GM18507 (cell line): Measurements from ENCODE around the gene OR2Y1.
"Not testable (repeated sequence)": the region's sequence is repeated elsewhere in the genome, so short reads cannot be mapped to it uniquely, and the experiment has no call there.

Experiments
- DNase-seq: peaks from one replicate; pipeline ENCODE4 v3.0.0; 2011; ENCODE audit warnings: low read depth; ENCODE audit not compliant: insufficient read length; ENCODE audit errors: extremely low spot score
- FAIRE-seq: peaks from 2 replicates; lab custom pipeline; 2011; peaks lifted over from hg19 to GRCh38; lab: Jason Lieb, UNC

The OR2Y1 gene

GRCh38 chr5:180744253-180744652 is 4.4 kb upstream of the OR2Y1 start:
- FAIRE-seq (no peak), DNase-seq (no peak)

GRCh38 chr5:180742727-180743126 is 2.9 kb upstream of the OR2Y1 start:
- no peak for DNase-seq
- no peak for FAIRE-seq

GRCh38 chr5:180740953-180741352 is 1.1 kb upstream of the OR2Y1 start:
- FAIRE-seq, DNase-seq: not testable (repeated sequence)

DNA sequence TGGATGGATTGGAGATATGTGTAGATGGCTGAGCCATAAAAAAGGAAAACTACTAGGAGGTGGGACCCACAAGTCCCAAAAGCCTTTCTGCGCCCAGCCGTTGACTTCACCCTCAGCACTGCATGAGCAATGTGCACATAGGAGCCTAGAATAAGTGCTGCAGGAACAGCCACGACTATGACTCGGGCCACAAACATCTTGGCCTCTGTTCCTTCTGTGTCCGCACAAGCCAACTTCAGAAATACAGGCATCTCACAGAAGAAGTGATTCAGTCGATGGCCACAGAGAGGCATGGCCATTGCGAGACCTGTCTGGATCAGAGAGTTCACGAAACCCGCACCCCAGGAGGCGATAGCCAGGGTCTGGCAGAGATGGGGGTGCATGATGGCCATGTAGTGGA is 587 bp downstream of the OR2Y1 start:
- DNase-seq (no peak), FAIRE-seq (no peak)

DNA sequence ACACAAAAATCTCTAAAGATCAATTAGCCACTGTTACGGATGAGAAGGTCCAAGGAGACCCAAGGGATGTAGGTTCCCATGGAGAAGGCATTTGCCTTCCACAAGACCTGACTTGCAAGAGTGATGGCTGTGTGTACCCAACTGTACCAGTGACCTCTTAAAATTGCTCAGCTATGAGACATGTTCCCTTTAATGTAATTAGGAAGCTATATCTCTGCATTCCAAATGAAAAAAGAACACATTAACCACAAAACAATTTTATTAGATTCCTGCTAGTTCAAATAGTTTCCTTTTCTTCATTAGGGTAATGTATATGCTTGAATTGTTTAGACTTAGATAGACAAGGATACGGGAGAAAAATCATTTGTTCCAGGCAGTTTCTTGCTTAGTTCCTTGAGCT is 3.3 kb downstream of the OR2Y1 start:
- no peak for FAIRE-seq
- no peak for DNase-seq

- FAIRE-seq (no peak), DNase-seq (no peak)
These were observed 14.9 kb downstream of the OR2Y1 start for GRCh38 chr5:180724944-180725343.

DNA sequence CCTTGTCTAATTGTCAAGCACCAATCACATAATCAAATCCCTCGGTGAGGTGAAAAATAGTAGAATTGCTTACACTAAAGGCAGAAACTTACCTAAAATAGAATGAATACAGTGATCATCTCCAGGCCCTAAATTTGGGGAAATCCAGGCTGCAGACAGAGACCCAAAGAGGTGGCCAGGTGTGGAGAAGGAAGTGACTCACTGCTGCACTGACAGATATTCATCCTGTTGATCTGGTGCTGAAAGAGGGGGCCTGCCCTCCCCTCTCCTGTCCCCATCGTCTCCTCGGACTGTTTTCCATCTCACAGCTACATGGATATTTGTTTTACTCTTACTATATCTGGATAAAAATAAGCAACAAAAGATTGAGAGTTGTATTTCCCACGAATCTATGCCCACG is 15.9 kb downstream of the OR2Y1 start:
- DNase-seq, result no peak
- FAIRE-seq, result no peak

DNA sequence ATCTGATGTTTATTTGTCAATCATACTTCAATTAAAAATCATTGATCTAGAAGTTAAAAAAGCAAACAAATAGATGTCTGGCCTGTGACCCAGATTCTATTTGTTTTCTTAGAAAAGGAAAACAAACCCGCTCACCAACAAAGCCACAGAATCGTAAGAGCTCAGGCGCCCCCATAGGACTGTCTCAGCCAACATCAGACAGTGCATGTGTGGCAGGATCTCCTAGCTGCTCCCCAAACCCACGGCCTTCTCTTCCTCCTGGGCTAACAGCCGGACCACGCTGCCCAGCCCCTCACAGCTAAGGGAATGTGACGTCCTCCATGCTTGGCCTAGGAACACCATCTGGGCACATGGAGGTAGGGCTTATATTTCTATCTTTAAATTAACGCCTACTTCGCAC is 19.4 kb downstream of the OR2Y1 start:
- DNase-seq (no peak), FAIRE-seq (no peak)

DNA sequence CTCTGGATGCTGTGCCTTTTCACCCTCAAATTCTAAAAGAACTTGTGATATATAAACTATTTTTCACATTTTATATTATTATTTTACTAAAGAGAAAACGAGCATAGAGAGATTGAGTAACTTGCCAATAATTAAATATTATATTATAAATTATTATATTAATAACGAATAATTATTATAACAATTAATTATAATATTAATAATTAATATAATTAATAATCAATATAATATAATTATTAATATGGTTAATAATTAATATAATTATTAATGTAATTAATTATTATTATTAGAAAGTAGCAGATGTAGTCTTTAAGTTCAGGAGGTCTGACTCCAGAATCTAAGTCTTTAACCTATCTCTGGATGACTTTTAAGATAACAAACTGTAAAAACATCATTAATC is 20.1 kb downstream of the OR2Y1 start:
- FAIRE-seq (no peak), DNase-seq (no peak)

GRCh38 chr5:180718810-180719453 is 20.9 kb downstream of the OR2Y1 start:
- FAIRE-seq (peak; percentile 82), DNase-seq (no peak)

DNA sequence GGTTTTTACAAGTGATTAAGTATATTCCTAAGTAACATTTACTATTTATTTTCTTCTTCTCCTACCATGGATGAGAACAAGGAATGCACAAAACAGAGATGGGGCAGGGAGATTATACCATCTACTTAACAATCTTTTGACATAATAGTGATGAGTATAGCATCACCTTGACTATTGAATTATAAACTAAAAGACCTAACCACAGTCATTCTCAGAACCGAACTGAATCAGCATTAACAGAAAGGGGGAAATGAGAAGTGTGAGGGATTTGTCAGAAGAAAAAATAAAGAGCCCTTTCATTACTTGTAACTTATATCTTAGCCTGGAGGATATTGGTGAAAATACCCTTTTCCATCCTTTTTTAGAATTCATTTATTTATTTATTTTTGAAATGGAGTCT is 21.9 kb downstream of the OR2Y1 start:
- DNase-seq, result no peak
- FAIRE-seq, result no peak

DNA sequence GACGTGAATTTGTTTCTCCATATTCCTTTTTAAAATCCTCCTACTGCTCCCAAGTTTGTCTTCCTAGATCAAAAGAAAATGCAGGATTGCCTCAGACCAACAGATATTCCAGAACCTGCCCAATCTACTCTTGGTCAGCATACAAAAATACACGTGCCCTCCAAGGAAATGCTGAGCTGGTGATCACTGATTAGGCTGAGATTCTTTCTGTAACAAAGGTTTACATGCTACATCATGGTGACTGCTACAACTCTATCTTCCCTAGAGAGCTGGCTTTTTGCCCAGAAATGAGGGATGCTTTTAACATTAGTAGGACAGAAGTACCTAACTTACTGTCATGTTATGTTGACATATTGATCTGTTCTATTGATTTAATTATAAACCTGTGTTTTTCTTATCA is 35.5 kb downstream of the OR2Y1 start:
- DNase-seq, result no peak
- no peak for FAIRE-seq

- FAIRE-seq, result no peak
These were observed 35.9 kb downstream of the OR2Y1 start for GRCh38 chr5:180703912-180704311.

GRCh38 chr5:180703371-180703770 is 36.5 kb downstream of the OR2Y1 start:
- not testable (repeated sequence) for FAIRE-seq, DNase-seq

More at GRCh38 chr5:180703912-180704311, 35.9 kb downstream of the OR2Y1 start:
- no peak for DNase-seq

DNA sequence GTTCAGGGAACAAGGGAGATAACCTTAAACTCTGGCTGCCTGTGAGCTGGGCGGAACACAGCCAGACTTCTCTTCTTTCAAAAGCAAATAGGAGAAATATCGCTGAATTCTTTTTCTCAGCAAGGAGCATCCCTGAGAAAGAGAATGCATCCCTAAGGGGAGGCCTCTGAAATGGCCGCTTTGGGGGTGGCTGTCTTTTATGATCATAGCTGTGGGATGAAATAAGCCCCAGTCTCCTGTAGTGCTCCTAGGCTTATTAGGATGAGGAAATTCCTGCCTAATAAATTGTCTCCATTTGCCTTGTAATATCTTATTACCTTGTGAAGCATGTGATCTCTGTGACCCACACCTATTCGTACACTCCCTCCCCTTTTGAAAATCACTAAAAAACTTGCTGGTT is 39.4 kb downstream of the OR2Y1 start:
- not testable (repeated sequence) for DNase-seq, FAIRE-seq

- FAIRE-seq (no peak), DNase-seq (no peak)
These were observed 40.8 kb downstream of the OR2Y1 start for GRCh38 chr5:180699042-180699441.

GRCh38 chr5:180696116-180696515 is 43.7 kb downstream of the OR2Y1 start:
- DNase-seq (no peak), FAIRE-seq (no peak)

DNA sequence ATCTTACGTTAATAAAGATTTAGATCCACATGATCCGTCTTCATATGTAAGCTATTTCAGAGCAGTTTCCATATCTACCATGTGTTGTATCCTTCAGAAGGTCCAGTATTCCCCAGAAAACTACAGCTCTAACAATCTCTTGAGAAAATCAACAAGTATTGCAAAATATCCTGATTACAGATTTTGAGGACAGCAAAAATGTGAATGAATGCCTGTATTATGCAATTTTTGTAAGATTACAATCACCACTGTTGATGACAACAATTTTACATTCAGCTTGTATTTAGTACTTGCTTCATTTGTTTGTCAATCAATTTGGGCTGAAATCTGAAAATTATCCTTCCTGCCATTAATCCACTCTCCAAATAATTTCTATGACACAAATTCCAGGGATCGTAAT is 47.4 kb downstream of the OR2Y1 start:
- FAIRE-seq, result no peak
- DNase-seq, result no peak

GRCh38 chr5:180691046-180691445 is 48.8 kb downstream of the OR2Y1 start:
- DNase-seq (no peak), FAIRE-seq (no peak)

DNA sequence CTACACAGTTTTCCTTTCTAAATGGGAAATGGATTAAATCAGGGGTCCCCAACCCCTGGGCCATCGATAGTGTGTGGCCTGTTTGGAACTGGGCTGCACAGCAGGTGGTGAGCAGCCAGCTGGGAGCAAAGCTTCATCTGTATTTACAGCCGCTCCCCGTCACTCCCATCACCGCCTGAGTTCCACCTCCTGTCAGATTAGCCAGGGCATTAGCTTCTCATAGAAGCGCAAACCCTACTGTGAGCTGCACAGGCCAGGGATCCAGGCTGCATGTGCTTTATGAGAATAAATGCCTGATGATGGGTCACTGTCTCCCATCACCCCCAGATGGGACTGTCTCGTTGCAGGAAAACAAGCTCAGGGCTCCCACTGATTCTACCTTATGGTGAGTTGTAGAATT is 49.3 kb downstream of the OR2Y1 start:
- DNase-seq (no peak), FAIRE-seq (no peak)

GRCh38 chr5:180689775-180690174 is 50.1 kb downstream of the OR2Y1 start:
- no peak for DNase-seq

More at GRCh38 chr5:180689775-180690174, 50.1 kb downstream of the OR2Y1 start:
- FAIRE-seq, result no peak
